CD4-positive, alpha-beta T cell treated with Interleukin-12 subunit alpha and Interleukin-12 subunit beta, for 1 hour (primary cell): ENCODE measurements around the gene OR4C5.
"Not testable (repeated sequence)": the region's sequence is repeated elsewhere in the genome, so short reads cannot be mapped to it uniquely, and the experiment has no call there.

Experiments
- DNase-seq: peaks from one replicate; pipeline ENCODE4 v3.0.0-alpha.2; 2020

OR4C5 gene

GRCh38 chr11:48366365-48366764 is at the start of gene OR4C5:
TSS of gene OR4C5 (minus strand) at chr11:48366465. CDS start at chr11:48366465, 0 bp downstream.
- DNase-seq, result no peak

DNA sequence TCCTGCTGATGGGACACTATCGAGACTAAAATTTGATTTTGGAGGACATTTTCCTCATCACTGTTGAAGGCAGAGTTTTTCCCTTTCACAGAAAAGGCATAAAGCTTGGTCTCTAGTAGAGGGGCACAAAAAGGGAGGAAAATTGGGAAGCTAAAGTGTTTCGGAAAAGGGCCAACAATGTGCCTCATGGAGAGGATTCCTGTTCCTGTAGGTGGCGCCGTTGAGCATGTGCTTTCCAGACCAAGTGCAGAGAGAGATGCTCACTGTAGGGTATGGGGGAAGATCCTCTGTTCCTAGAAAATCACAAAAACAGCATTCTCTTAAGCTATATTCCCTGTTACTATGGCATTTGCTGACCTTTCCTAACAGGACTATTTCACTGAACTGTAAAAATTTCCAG is 18.4 kb upstream of the OR4C5 start:
- no peak for DNase-seq

DNA sequence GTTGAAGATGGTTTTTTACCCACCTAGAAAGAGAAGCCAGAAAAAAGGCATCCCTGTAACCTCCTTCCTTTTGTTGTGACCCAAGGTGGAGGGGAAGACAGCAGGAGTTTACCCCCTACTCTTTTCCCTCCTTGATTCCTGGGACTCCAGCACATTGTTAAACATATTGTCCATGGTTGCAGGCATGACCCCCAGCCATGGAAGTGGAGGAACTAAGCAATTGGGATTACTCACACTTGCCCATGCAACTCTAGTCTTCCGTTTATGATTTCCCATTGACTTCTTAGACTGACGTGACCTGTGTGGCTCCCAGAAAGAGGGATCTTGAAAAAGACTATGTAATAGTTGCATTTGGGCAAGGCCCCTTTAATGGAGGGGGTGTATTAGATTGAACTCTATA is 17.9 kb upstream of the OR4C5 start:
- not testable (repeated sequence) for DNase-seq

DNA sequence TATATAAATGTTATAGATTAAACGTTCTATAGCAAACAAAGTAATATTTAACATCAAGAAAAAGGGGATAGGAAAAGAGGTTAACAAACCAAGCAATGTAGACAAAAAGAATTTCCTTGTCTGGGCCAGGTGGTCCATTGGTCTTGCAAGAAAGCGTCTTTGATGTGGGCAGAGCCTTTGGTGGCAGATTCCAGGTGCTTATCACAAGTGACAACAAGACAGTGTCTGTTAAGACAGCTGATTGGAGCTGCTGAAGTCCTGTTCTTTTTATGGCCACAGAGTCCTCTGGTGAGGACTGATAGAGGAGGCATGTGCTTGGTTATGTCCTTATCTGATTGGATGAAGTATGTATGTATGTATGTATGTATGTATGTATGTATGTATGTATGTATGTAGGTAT is 5.0 kb downstream of the OR4C5 start:
- DNase-seq, result not testable (repeated sequence)

GRCh38 chr11:48354677-48355076 is 11.6 kb downstream of the OR4C5 start:
- DNase-seq, result no peak

DNA sequence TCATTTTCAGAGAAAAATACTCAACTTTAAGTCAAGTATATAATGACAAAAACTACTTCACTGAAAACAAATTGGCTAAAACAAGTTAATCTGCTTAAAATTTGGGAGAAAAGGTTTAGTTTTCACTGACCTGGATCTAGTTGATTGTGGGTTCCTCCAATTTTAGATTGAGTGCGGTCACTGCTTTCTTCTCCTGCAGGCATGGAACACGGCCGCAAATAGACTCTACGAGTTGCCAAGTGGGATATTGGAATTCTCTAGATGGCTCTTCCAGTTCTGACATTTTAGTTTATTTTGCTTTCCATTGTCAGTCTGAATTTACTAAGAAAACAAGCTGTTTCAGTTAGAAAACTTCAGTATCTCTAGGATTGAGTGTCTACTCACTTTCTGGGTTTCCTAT is 12.3 kb downstream of the OR4C5 start:
- no peak for DNase-seq

DNA sequence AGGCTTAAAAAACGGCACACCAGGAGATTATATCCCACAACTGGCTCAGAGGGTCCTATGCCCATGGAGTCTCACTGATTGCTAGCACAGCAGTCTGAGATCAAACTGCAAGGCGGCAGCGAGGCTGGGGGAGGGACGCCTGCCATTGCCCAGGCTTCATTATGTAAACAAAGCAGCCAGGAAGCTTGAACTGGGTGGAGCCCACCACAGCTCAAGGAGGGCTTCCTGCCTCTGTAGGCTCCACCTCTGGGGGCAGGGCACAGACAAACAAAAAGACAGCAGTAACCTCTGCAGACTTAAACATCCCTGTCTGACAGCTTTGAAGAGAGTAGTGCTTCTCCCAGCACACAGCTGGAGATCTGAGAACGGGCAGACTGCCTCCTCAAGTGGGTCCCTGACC is 20.0 kb downstream of the OR4C5 start:
- DNase-seq, result peak; percentile 18

DNA sequence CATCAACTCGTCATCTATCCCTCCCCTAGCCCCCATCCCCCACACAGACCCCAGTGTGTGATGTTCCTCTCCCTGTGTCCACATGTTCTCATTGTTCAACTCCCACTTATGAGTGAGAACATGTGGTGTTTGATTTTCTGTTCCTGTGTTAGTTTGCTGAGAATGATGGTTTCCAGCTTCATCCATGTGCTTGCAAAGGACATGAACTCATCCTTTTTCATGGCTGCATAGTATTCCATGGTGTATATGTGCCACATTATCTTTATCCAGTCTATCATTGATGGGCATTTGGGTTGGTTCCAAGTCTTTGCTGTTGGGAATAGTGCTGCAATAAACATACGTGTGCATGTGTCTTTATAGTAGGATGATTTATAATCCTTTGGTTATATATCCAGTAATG is 23.8 kb downstream of the OR4C5 start:
- not testable (repeated sequence) for DNase-seq

GRCh38 chr11:48341466-48341865 is 24.8 kb downstream of the OR4C5 start:
- peak; percentile 47 for DNase-seq

DNA sequence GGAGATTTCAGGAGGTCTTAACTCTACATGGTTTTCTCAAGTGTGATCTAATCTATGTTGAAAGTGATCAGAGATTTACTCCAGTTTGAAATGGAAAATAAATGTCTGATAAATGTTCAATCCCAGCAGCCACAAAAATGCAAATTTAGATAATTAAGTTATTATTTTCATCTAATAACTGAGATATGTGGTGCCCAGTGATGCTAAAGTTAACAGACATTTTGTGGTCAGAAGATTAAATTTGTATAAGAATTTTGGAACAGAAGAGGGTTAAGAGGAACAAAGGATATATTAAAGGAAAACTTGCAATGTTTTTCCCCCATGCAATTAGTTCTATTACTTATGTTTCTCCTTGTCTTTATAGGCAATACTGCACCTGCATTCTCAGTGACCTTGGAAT is 41.6 kb downstream of the OR4C5 start, which contains the start of gene OR4C3:
Gene OR4C3, plus strand, starts transcription at position 301 of the 400 bp plus-strand sequence. CDS start 102 bp downstream, outside the sequence.
- DNase-seq, result not testable (repeated sequence)

DNA sequence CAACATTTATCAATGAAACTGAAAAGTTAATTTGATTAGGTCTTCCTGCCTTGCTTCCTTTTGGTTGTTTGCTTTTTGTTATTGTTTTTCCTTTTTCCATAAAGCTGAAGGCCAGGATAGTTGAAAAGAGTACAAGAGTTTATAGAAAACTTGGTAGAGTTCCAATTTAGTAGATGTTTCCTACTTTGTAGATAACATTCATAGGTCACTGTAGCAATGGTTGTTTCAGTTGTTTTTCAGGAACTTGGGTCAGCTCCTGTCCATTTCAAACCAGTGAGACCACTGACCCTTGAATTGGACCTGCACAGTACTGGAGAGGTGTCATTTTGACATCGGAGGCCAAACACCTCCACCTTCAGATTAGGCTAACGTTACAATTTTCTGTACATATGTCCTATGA is 46.5 kb downstream of the OR4C5 start:
- not testable (repeated sequence) for DNase-seq
